Karpas-422 (cell line): ENCODE results near the gene NAT14. TPM values are rescaled to one million over a fixed set of nuclear protein-coding genes. Genes with fewer than 3 reads are reported as not detected.
"Not testable (repeated sequence)": the region's sequence is repeated elsewhere in the genome, so short reads cannot be mapped to it uniquely, and the experiment has no call there.

ENCODE experiments used
- DNase-seq: peaks from one replicate; pipeline ENCODE4 v3.0.0-alpha.2; 2015
- H2AFZ ChIP-seq: fragments of 200-600 bp; sonication (generic); 2 replicates; pipeline ENCODE4 v1.6.1; 2014; ENCODE audit warnings: antibody characterized with exemption, low read length, mixed read lengths
- H3K27ac ChIP-seq: fragments of 200-600 bp; sonication (generic); 2 replicates; pipeline ENCODE4 v1.5.1; 2014; ENCODE audit warnings: mild to moderate bottlenecking, low read length, moderate library complexity
- H3K27me3 ChIP-seq: fragments of 200-600 bp; sonication (generic); 2 replicates; pipeline ENCODE4 v1.6.1; 2014; ENCODE audit warnings: low read length, mixed read lengths
- H3K36me3 ChIP-seq: fragments of 200-600 bp; sonication (generic); 2 replicates; pipeline ENCODE4 v1.6.1; 2014; ENCODE audit warnings: low read length, mixed read lengths; ENCODE audit not compliant: insufficient read depth
- H3K4me1 ChIP-seq: fragments of 200-600 bp; sonication (generic); 2 replicates; pipeline ENCODE4 v1.6.1; 2014; ENCODE audit warnings: mild to moderate bottlenecking, low read length, mixed read lengths
- H3K4me2 ChIP-seq: fragments of 200-600 bp; sonication (generic); 2 replicates; pipeline ENCODE4 v1.6.1; 2014; ENCODE audit warnings: low read length, low read depth, mild to moderate bottlenecking; ENCODE audit not compliant: poor library complexity, severe bottlenecking
- H3K4me3 ChIP-seq: fragments of 200-600 bp; sonication (generic); 2 replicates; pipeline ENCODE4 v1.5.1; 2014; ENCODE audit warnings: mild to moderate bottlenecking, antibody characterized with exemption, low read length, mixed read lengths
- H3K79me2 ChIP-seq: fragments of 200-600 bp; sonication (generic); 2 replicates; pipeline ENCODE4 v1.6.1; 2014; ENCODE audit warnings: mild to moderate bottlenecking, low read length, mixed read lengths
- H3K9ac ChIP-seq: fragments of 200-600 bp; sonication (generic); 2 replicates; pipeline ENCODE4 v1.6.0; 2014; ENCODE audit warnings: low read length
- H3K9me2 ChIP-seq: fragments of 200-600 bp; sonication (generic), shearing (Covaris generic); replicated peaks from 2 replicates; pipeline ENCODE4 v1.6.0; 2014; ENCODE audit warnings: mild to moderate bottlenecking, low read length, moderate library complexity; ENCODE audit not compliant: insufficient read depth
- H3K9me3 ChIP-seq: fragments of 300-700, 200-600 bp; sonication (generic); 2 replicates; pipeline ENCODE4 v1.6.1; 2014; ENCODE audit warnings: low read length, mixed read lengths
- H4K20me1 ChIP-seq: fragments of 200-600 bp; sonication (generic); 2 replicates; pipeline ENCODE4 v1.6.1; 2014; ENCODE audit warnings: mild to moderate bottlenecking, antibody characterized with exemption, low read length, low read depth; ENCODE audit not compliant: insufficient read depth
- total RNA-seq: library from RNA; depleted of rRNA; stranded (reverse); fragments of >200 nt; shearing (Covaris generic); gene quantifications from 2 replicates; pipeline ENCODE4 v1.2.3, GENCODE V29; 2014; ENCODE audit warnings: low replicate concordance

Gene NAT14
- total RNA-seq, 1 experiment from 2014 or later = 29.7 TPM

- Histone ChIP-seq H3K27ac (no peak overlapping the region), H3K9me2 (no peaks in the 10 kb centered on the region), H3K4me3 (no peak overlapping the region), H2AFZ (no peak overlapping the region), H4K20me1 (no peaks in the 10 kb centered on the region), H3K9me3 (no peaks in the 10 kb centered on the region), H3K27me3 (no peaks in the 10 kb centered on the region), H3K36me3 (no peaks in the 10 kb centered on the region), H3K9ac (no peak overlapping the region), H3K79me2 (no peaks in the 10 kb centered on the region), H3K4me2 (no peak overlapping the region), H3K4me1 (no peaks in the 10 kb centered on the region)
- DNase-seq = no peak
Observed at GRCh38 chr19:55442372-55442961, 42.5 kb upstream of the NAT14 start.

- no peaks in the 10 kb centered on the region for H3K9me3 ChIP-seq
- H2AFZ ChIP-seq = no peak within 1 kb of the TSS
- no peaks in the 10 kb centered on the region for H3K9me2 ChIP-seq
- H3K79me2 ChIP-seq = no peaks in the 10 kb centered on the region
- no peak within 1 kb of the TSS for H3K4me2 ChIP-seq
- H3K27me3 ChIP-seq = no peaks in the 10 kb centered on the region
- no peak within 1 kb of the TSS for H3K4me3 ChIP-seq
- H3K9ac ChIP-seq = no peak within 1 kb of the TSS
- no peak within 1 kb of the TSS for H3K27ac ChIP-seq
- H4K20me1 ChIP-seq = no peaks in the 10 kb centered on the region
- no peak for DNase-seq
- no peaks in the 10 kb centered on the region for H3K4me1 ChIP-seq
- H3K36me3 ChIP-seq = no peaks in the 10 kb centered on the region
Observed at GRCh38 chr19:55443045-55443823, 41.8 kb upstream of the NAT14 start, which contains the start of gene SHISA7. Gene SHISA7, minus strand, starts transcription at chr19:55443300. Its CDS starts 437 bp downstream, at chr19:55442863.

DNA sequence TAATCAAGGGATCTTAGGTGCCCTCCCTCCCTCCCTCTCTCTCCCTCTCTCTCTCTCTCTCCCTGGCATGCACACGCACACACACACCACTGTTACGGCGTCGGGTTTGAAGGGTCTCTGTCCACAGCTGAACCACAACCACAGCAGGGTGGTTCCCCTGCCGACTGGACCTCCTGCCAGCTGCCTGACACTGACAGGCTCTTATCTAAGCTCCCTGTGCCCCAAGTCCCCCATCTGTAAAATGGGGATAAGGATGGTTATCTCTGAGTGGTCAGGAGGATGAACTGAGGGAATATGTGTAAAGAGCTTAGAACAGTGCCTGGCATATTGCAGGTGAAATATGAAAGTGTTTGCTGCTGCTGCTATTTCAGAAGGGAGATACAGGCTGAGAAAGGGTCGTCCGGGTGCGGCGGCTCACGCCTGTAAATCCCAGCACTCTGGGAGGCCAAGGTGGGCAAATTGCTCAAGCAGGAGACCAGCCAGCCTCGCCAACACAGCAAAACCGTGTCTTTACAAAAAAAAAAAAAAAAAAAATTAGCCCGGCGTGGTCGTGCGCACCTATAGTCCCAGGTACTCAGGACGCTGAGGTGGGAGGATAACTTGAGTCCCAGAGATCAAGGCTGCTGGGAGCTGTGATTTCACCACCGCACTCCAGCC is 41.0 kb upstream of the NAT14 start:
- Histone ChIP-seq H3K36me3 (no peaks in the 10 kb centered on the region), H3K9ac (no peak overlapping the region), H3K9me3 (no peaks in the 10 kb centered on the region), H3K4me3 (no peak overlapping the region), H3K4me1 (no peaks in the 10 kb centered on the region), H3K4me2 (no peak overlapping the region), H3K79me2 (no peaks in the 10 kb centered on the region), H3K27me3 (no peaks in the 10 kb centered on the region), H4K20me1 (no peaks in the 10 kb centered on the region), H2AFZ (no peak overlapping the region), H3K9me2 (no peaks in the 10 kb centered on the region), H3K27ac (no peak overlapping the region)
- DNase-seq = no peak

DNA sequence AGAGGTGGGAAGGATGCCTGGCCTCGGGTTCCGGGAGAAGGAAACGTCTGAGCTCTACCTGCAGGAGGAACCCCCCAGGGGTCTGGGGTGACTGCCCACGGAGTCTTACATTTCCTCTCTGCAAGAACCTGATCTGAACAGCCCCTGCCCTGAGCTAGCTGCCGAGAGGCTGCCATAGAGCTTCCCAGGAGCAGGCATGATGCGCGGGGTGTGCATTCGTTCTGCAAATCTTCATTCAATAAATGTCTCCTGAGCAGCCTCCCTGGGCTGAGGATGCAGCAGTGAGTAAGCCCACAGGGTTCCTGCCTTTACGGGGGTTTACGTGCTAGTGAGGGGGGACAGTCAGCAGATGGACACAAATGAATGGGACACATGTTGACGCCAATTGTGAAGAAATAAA is 40.3 kb upstream of the NAT14 start:
- no peak overlapping the region for H2AFZ ChIP-seq
- H3K27me3 ChIP-seq = no peaks in the 10 kb centered on the region

GRCh38 chr19:55446060-55446459 is 38.9 kb upstream of the NAT14 start:
- no peaks in the 10 kb centered on the region for H4K20me1 ChIP-seq
- no peaks in the 10 kb centered on the region for H3K79me2 ChIP-seq
- no peaks in the 10 kb centered on the region for H3K9me3 ChIP-seq
- no peak for DNase-seq
- H3K4me1 ChIP-seq = no peaks in the 10 kb centered on the region
- no peak overlapping the region for H3K4me3 ChIP-seq
- no peaks in the 10 kb centered on the region for H3K27me3 ChIP-seq
- no peaks in the 10 kb centered on the region for H3K9me2 ChIP-seq
- H3K9ac ChIP-seq = no peak overlapping the region
- no peak overlapping the region for H2AFZ ChIP-seq
- H3K36me3 ChIP-seq = no peaks in the 10 kb centered on the region
- H3K4me2 ChIP-seq = no peak overlapping the region
- no peak overlapping the region for H3K27ac ChIP-seq

More for the DNA sequence above, 40.3 kb upstream of the NAT14 start:
- DNase-seq = no peak
- no peaks in the 10 kb centered on the region for H3K9me3 ChIP-seq
- no peaks in the 10 kb centered on the region for H3K9me2 ChIP-seq
- no peak overlapping the region for H3K4me3 ChIP-seq
- H3K4me2 ChIP-seq = no peak overlapping the region
- no peak overlapping the region for H3K9ac ChIP-seq
- H3K4me1 ChIP-seq = no peaks in the 10 kb centered on the region
- no peaks in the 10 kb centered on the region for H4K20me1 ChIP-seq
- no peaks in the 10 kb centered on the region for H3K36me3 ChIP-seq
- no peaks in the 10 kb centered on the region for H3K79me2 ChIP-seq
- H3K27ac ChIP-seq = no peak overlapping the region

GRCh38 chr19:55447421-55448174 is 37.4 kb upstream of the NAT14 start:
- Histone ChIP-seq H2AFZ (no peak overlapping the region), H3K9ac (no peak overlapping the region), H3K9me2 (no peaks in the 10 kb centered on the region), H3K9me3 (no peaks in the 10 kb centered on the region), H3K4me2 (no peak overlapping the region), H3K79me2 (no peaks in the 10 kb centered on the region), H4K20me1 (no peaks in the 10 kb centered on the region), H3K27ac (no peak overlapping the region), H3K4me3 (no peak overlapping the region), H3K36me3 (no peaks in the 10 kb centered on the region), H3K27me3 (no peaks in the 10 kb centered on the region), H3K4me1 (no peaks in the 10 kb centered on the region)
- DNase-seq = no peak

- not testable (repeated sequence) for H3K4me2 ChIP-seq, H3K4me3 ChIP-seq, H3K4me1 ChIP-seq, DNase-seq, H3K36me3 ChIP-seq, H3K27me3 ChIP-seq, H3K79me2 ChIP-seq, H3K9ac ChIP-seq, H4K20me1 ChIP-seq, H3K27ac ChIP-seq, H2AFZ ChIP-seq, H3K9me2 ChIP-seq, H3K9me3 ChIP-seq
Observed at GRCh38 chr19:55448175-55448490, 36.9 kb upstream of the NAT14 start.

GRCh38 chr19:55449469-55449868 is 35.5 kb upstream of the NAT14 start:
- no peaks in the 10 kb centered on the region for H3K27me3 ChIP-seq
- no peak overlapping the region for H2AFZ ChIP-seq
- H3K9me2 ChIP-seq = no peaks in the 10 kb centered on the region
- H3K27ac ChIP-seq = no peak overlapping the region
- H3K4me2 ChIP-seq = no peak overlapping the region
- H3K4me3 ChIP-seq = no peak overlapping the region
- H3K36me3 ChIP-seq = peaks cover 6% of the 10 kb centered on the region
- H3K9me3 ChIP-seq = no peaks in the 10 kb centered on the region
- H3K79me2 ChIP-seq = no peaks in the 10 kb centered on the region
- DNase-seq = no peak
- no peaks in the 10 kb centered on the region for H3K4me1 ChIP-seq
- H4K20me1 ChIP-seq = no peaks in the 10 kb centered on the region; the same call in 1 of the 2 replicates
- H3K9ac ChIP-seq = no peak overlapping the region
